ENCODE measurements around the gene GLIS1.

The GLIS1 gene

DNA sequence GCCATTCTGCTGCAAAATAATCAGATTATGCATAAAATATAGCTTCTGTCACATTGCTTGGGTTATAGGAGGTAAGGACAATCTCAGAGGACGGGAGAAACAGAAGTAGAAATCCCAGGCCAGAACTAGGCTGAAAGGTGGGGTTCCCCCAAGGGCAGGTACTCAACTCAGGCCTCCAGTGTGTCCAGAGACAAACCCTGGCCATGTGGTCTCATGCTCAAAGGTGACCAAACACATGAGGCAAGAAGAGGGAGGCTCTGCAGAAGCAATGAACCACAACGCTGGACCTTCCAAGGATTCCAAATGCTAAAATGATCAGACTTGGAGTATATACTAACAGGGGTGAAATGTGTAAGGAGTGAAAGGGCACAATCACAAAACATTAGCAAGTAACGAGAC, 176.0 kb downstream of the GLIS1 start:
- 80% methylated on average over 1 of the region's 3 CpGs for WGBS
- no peak overlapping the region for H2BK120ac ChIP-seq (ENCODE audit: low read depth, low read length)
- no peak overlapping the region for H2AFZ ChIP-seq (ENCODE audit: low read depth, low read length)
- H4K91ac ChIP-seq (ENCODE audit: low read length), result no peak overlapping the region
- H3K36me3 ChIP-seq (ENCODE audit: control insufficient read depth in 1 of 2, insufficient read depth in 2 of 2, low read depth in 1 of 2, low read length in 2 of 2), result peaks cover 0 to 27% of the 10 kb centered on the region in 2 experiments
- no peak overlapping the region for H3K18ac ChIP-seq (ENCODE audit: low read depth in 1 of 2, low read length in 2 of 2)
- H3K4me1 ChIP-seq (ENCODE audit: control insufficient read depth, insufficient read depth, low read depth, low read length), result peaks cover 25% of the 10 kb centered on the region
- peaks cover 0 to 40% of the 10 kb centered on the region in 2 experiments for H3K27me3 ChIP-seq (ENCODE audit: control insufficient read depth in 1 of 2, insufficient read depth in 1 of 2, low read length in 2 of 2)
- no peak for DNase-seq
- no peak overlapping the region for H2BK15ac ChIP-seq (ENCODE audit: low read depth, poor library complexity, severe bottlenecking)
- peaks cover 27% of the 10 kb centered on the region for H3K79me1 ChIP-seq (replicated peaks; ENCODE audit: low read length, poor library complexity, severe bottlenecking)
- no peak overlapping the region for H2BK5ac ChIP-seq (ENCODE audit: low read depth, low read length, poor library complexity, severe bottlenecking)
- no peak overlapping the region for H3K27ac ChIP-seq (ENCODE audit: low read length, poor library complexity, severe bottlenecking)
- no peak overlapping the region for H2BK12ac ChIP-seq (ENCODE audit: low read length in 2 of 2)
- no peak overlapping the region for H3K23ac ChIP-seq (ENCODE audit: low read length in 2 of 2)
- no peak overlapping the region for H3K4ac ChIP-seq (ENCODE audit: low read depth in 1 of 2, low read length in 2 of 2)
- no peak overlapping the region for H2AK5ac ChIP-seq (ENCODE audit: low read length, severe bottlenecking)
- no peak overlapping the region for H4K8ac ChIP-seq (ENCODE audit: low read length)
- H3K4me2 ChIP-seq (ENCODE audit: low read length, poor library complexity, severe bottlenecking), result no peak overlapping the region
- no peak overlapping the region for H3K14ac ChIP-seq (ENCODE audit: low read length in 2 of 2)
- H3K4me3 ChIP-seq (ENCODE audit: insufficient read depth in 1 of 2, low read depth in 1 of 2, low read length in 2 of 2), result no peak overlapping the region
- no peaks in the 10 kb centered on the region for H3K9me3 ChIP-seq (ENCODE audit: control insufficient read depth, low read length)
- no peak overlapping the region for H3K9ac ChIP-seq (ENCODE audit: low read length)

DNA sequence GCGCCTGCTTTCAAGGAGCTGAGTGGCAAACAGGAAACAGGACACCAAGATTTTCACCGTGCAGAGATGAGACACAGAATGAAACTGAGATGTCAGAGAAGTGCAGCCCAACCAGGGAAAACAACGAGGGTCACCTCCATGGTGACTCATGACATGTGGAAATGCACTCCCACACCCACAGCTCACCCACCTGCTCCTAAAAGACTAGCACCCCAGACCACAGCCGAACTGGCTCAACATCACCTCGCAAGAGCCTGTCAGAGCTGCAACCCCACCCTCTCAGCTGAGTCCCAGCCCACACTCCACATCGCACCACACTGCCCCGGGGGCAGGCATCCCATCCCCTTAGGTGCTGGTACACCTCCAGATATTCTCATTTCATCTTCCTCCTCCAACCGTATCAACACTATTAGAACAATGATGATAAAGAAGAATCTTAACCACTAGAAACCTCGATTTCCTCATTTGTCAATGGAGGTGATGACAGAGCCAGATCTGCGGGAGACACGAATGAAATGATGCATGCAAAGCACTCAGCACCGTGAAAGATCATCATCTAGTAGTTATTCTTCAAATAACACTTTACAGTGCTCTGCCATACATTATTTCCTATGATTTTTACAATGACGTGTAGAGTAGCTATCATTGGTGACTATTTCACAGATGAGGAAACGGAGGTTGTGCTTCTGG, 176.5 kb downstream of the GLIS1 start:
- no peak overlapping the region for H3K4me2 ChIP-seq (ENCODE audit: low read length, poor library complexity, severe bottlenecking)
- WGBS, result 84% methylated on average over 12 of the region's 14 CpGs
- H3K18ac ChIP-seq (ENCODE audit: low read depth in 1 of 2, low read length in 2 of 2), result no peak overlapping the region
- H3K4me3 ChIP-seq (ENCODE audit: insufficient read depth in 1 of 2, low read depth in 1 of 2, low read length in 2 of 2), result no peak overlapping the region
- H2BK15ac ChIP-seq (ENCODE audit: low read depth, poor library complexity, severe bottlenecking), result no peak overlapping the region
- H3K36me3 ChIP-seq (ENCODE audit: control insufficient read depth in 1 of 2, insufficient read depth in 2 of 2, low read depth in 1 of 2, low read length in 2 of 2), result peaks cover 0 to 26% of the 10 kb centered on the region in 2 experiments
- no peak overlapping the region for H2AK5ac ChIP-seq (ENCODE audit: low read length, severe bottlenecking)
- DNase-seq, result no peak
- no peak overlapping the region for H2AFZ ChIP-seq (ENCODE audit: low read depth, low read length)
- H3K27me3 ChIP-seq (ENCODE audit: control insufficient read depth in 1 of 2, insufficient read depth in 1 of 2, low read length in 2 of 2), result peaks cover 0 to 36% of the 10 kb centered on the region in 2 experiments
- H3K4ac ChIP-seq (ENCODE audit: low read depth in 1 of 2, low read length in 2 of 2), result no peak overlapping the region
- H2BK5ac ChIP-seq (ENCODE audit: low read depth, low read length, poor library complexity, severe bottlenecking), result no peak overlapping the region
- no peak overlapping the region for H2BK120ac ChIP-seq (ENCODE audit: low read depth, low read length)
- no peaks in the 10 kb centered on the region for H3K9me3 ChIP-seq (ENCODE audit: control insufficient read depth, low read length)
- peaks cover 26% of the 10 kb centered on the region for H3K4me1 ChIP-seq (ENCODE audit: control insufficient read depth, insufficient read depth, low read depth, low read length)
- no peak overlapping the region for H3K14ac ChIP-seq (ENCODE audit: low read length in 2 of 2)
- peaks cover 22% of the 10 kb centered on the region for H3K79me1 ChIP-seq (replicated peaks; ENCODE audit: low read length, poor library complexity, severe bottlenecking)
- H2BK12ac ChIP-seq (ENCODE audit: low read length in 2 of 2), result no peak overlapping the region
- H3K9ac ChIP-seq (ENCODE audit: low read length), result no peak overlapping the region
- H3K27ac ChIP-seq (ENCODE audit: low read length, poor library complexity, severe bottlenecking), result no peak overlapping the region
- H4K91ac ChIP-seq (ENCODE audit: low read length), result peak overlapping the region; percentile 20
- no peak overlapping the region for H4K8ac ChIP-seq (ENCODE audit: low read length)
- H3K23ac ChIP-seq (ENCODE audit: low read length in 2 of 2), result no peak overlapping the region

DNA sequence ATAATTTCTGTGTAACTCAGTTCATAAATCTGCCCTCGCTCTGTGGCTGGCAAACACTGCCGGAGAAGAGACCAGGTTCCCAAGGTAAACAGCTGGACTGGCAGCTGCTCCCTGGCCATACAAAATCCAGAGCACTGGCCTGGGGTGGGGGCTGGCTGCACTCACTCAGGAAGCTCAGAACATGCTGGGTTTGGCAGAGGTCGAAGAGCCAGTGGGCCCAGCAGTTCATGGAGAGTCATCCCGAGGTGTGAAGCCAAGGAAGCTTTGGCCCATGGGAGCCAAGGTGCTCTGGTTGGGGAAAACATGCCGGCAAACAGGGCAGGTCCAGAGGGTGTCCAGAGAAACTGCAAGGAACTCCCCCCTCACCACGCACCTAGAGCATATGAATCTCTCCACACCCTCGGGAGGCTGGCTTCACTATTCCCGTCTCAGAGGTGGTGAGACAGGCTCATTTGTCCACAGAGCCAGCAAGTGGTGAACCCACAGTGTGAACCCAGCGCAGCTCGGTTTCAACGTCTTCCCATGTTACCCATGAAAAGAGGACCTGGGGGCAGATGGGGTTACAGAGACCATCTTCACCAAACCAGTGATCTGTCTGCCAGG, 177.4 kb downstream of the GLIS1 start:
- DNase-seq, result no peak
- Histone ChIP-seq H3K27ac (ENCODE audit: low read length, poor library complexity, severe bottlenecking) (no peak overlapping the region), H3K18ac (ENCODE audit: low read depth in 1 of 2, low read length in 2 of 2) (no peak overlapping the region), H2AFZ (ENCODE audit: low read depth, low read length) (no peak overlapping the region), H2BK15ac (ENCODE audit: low read depth, poor library complexity, severe bottlenecking) (no peak overlapping the region), H3K27me3 (ENCODE audit: control insufficient read depth in 1 of 2, insufficient read depth in 1 of 2, low read length in 2 of 2) (peaks cover 0 to 35% of the 10 kb centered on the region in 2 experiments), H3K23ac (ENCODE audit: low read length in 2 of 2) (no peak overlapping the region), H3K4me1 (ENCODE audit: control insufficient read depth, insufficient read depth, low read depth, low read length) (peaks cover 26% of the 10 kb centered on the region), H3K4me3 (ENCODE audit: insufficient read depth in 1 of 2, low read depth in 1 of 2, low read length in 2 of 2) (no peak overlapping the region), H3K9me3 (ENCODE audit: control insufficient read depth, low read length) (no peaks in the 10 kb centered on the region), H2BK5ac (ENCODE audit: low read depth, low read length, poor library complexity, severe bottlenecking) (no peak overlapping the region), H3K9ac (ENCODE audit: low read length) (no peak overlapping the region), H3K36me3 (ENCODE audit: control insufficient read depth in 1 of 2, insufficient read depth in 2 of 2, low read depth in 1 of 2, low read length in 2 of 2) (peaks cover 0 to 29% of the 10 kb centered on the region in 2 experiments), H4K91ac (ENCODE audit: low read length) (no peak overlapping the region), H2AK5ac (ENCODE audit: low read length, severe bottlenecking) (no peak overlapping the region), H2BK120ac (ENCODE audit: low read depth, low read length) (no peak overlapping the region), H3K79me1 (replicated peaks; ENCODE audit: low read length, poor library complexity, severe bottlenecking) (peaks cover 22% of the 10 kb centered on the region), H3K4ac (ENCODE audit: low read depth in 1 of 2, low read length in 2 of 2) (no peak overlapping the region), H3K4me2 (ENCODE audit: low read length, poor library complexity, severe bottlenecking) (no peak overlapping the region), H4K8ac (ENCODE audit: low read length) (no peak overlapping the region), H3K14ac (ENCODE audit: low read length in 2 of 2) (no peak overlapping the region), H2BK12ac (ENCODE audit: low read length in 2 of 2) (no peak overlapping the region)
- WGBS, result 84% methylated on average over 11 of the region's 11 CpGs

DNA sequence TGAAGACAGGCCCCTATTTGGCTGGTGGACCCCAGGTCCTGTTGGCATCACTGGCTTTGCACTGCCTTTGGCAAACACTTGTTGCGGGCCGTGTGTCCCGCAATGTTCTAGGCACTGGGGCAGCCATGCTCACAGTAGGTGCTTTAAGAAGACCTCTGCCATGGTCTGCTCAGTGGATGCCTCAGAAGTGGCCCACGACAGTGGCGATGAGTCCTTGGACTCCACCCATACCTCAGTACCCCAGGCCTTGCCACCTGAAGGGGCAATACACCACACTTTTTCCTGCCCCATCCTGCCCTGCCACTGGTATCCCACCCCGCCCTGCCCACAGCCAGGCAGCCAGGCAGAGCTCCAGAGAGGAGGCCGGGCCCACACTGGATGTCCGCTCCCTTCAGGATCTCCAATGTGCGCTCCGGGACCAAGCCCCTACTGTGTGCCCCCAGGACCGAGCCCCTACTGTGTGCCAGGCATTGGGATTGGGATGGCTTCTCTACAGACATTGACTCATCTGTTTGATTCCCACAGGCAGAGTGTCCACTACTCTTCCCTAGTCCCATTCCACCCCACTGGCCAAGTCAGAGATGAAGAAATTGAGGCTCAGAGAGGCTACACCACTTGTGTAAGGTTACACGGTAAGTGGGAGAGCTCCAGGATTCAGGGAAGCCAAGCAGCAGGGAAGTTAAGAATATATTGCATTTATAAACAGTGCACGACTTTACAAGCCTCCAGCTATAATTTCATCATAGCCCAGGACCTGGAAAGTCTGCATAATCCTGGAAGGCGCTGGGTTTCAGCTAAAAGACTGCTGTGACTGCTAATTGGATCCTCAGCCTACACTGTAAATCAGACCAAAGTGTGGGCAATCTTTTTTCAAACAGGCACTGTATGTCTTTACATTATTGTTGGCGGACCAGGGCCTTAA, 178.1 kb downstream of the GLIS1 start:
- H3K18ac ChIP-seq (ENCODE audit: low read depth in 1 of 2, low read length in 2 of 2), result no peak overlapping the region
- H3K27ac ChIP-seq (ENCODE audit: low read length, poor library complexity, severe bottlenecking), result no peak overlapping the region
- H3K9ac ChIP-seq (ENCODE audit: low read length), result no peak overlapping the region
- no peak overlapping the region for H2BK12ac ChIP-seq (ENCODE audit: low read length in 2 of 2)
- 87% methylated on average over 14 of the region's 15 CpGs for WGBS
- no peak overlapping the region for H2AFZ ChIP-seq (ENCODE audit: low read depth, low read length)
- peaks cover 0 to 35% of the 10 kb centered on the region in 2 experiments for H3K27me3 ChIP-seq (ENCODE audit: control insufficient read depth in 1 of 2, insufficient read depth in 1 of 2, low read length in 2 of 2)
- peaks cover 29% of the 10 kb centered on the region for H3K4me1 ChIP-seq (ENCODE audit: control insufficient read depth, insufficient read depth, low read depth, low read length)
- no peaks in the 10 kb centered on the region for H3K9me3 ChIP-seq (ENCODE audit: control insufficient read depth, low read length)
- H3K4me3 ChIP-seq (ENCODE audit: insufficient read depth in 1 of 2, low read depth in 1 of 2, low read length in 2 of 2), result no peak overlapping the region
- H3K14ac ChIP-seq (ENCODE audit: low read length in 2 of 2), result no peak overlapping the region
- H2BK15ac ChIP-seq (ENCODE audit: low read depth, poor library complexity, severe bottlenecking), result no peak overlapping the region
- no peak overlapping the region for H3K4me2 ChIP-seq (ENCODE audit: low read length, poor library complexity, severe bottlenecking)
- H3K23ac ChIP-seq (ENCODE audit: low read length in 2 of 2), result no peak overlapping the region
- no peak overlapping the region for H2BK5ac ChIP-seq (ENCODE audit: low read depth, low read length, poor library complexity, severe bottlenecking)
- peaks cover 22% of the 10 kb centered on the region for H3K79me1 ChIP-seq (replicated peaks; ENCODE audit: low read length, poor library complexity, severe bottlenecking)
- H3K36me3 ChIP-seq (ENCODE audit: control insufficient read depth in 1 of 2, insufficient read depth in 2 of 2, low read depth in 1 of 2, low read length in 2 of 2), result peaks cover 0 to 37% of the 10 kb centered on the region in 2 experiments
- H3K4ac ChIP-seq (ENCODE audit: low read depth in 1 of 2, low read length in 2 of 2), result no peak overlapping the region
- DNase-seq, result peak; percentile 77
- no peak overlapping the region for H2BK120ac ChIP-seq (ENCODE audit: low read depth, low read length)
- H4K91ac ChIP-seq (ENCODE audit: low read length), result no peak overlapping the region
- H2AK5ac ChIP-seq (ENCODE audit: low read length, severe bottlenecking), result no peak overlapping the region
- H4K8ac ChIP-seq (ENCODE audit: low read length), result no peak overlapping the region
